ENCODE results near the gene TEKT3. TPM values are rescaled to one million over a fixed set of nuclear protein-coding genes. Genes with fewer than 3 reads are reported as not detected.

Gene TEKT3
- total and polyA plus RNA-seq, 2 donors (not counting 3 experiments of a cell fraction or from before 2014, with no cell fraction given), result 0.28 TPM; not detected in 1

DNA sequence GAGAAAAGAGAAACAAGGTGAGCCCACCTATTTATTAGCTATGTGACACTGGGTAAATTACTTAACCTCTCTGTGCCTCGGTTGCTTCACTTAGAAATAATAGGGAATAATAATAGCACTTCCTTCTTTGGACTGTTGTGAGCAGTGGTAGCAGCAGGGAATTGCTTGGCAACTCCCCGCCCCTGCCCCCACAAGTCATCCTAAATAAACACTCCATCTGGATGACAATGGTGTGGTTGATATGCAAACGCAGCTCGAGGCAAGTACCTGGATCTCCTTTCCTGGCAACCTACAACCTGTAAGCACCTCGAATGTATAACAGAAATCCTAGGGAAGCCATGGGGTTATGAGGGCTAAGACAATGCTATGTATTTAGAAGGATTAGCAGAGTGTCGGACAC lies 9.1 kb downstream of the TEKT3 start:
- Histone ChIP-seq H3K9ac (replicated peaks; ENCODE audit: extremely low read depth, insufficient read depth, low read length) (no peak overlapping the region), H2AFZ (ENCODE audit: low read depth, low read length) (no peak overlapping the region), H3K9me1 (replicated peaks; ENCODE audit: control insufficient read depth, extremely low read depth, insufficient read depth, low read length) (no peaks in the 10 kb centered on the region), H3K27ac (ENCODE audit: insufficient read depth, low read depth, low read length) (no peak overlapping the region), H3K79me2 (ENCODE audit: control insufficient read depth, insufficient read depth, low read length) (no peaks in the 10 kb centered on the region), H3K36me3 (ENCODE audit: control insufficient read depth in 2 of 2, extremely low read depth in 1 of 2, insufficient read depth in 2 of 2, low read length in 2 of 2) (no peaks in the 10 kb centered on the region), H3K4me1 (ENCODE audit: control insufficient read depth, extremely low read depth, insufficient read depth, low read length) (no peaks in the 10 kb centered on the region), H3K4me3 (replicated peaks in 1 of 3; ENCODE audit: insufficient read depth in 1 of 3, low read depth in 1 of 3, low read length in 3 of 3) (no peak overlapping the region), H3K4me2 (ENCODE audit: insufficient read depth, low read length) (no peak overlapping the region), H3K27me3 (ENCODE audit: control insufficient read depth in 2 of 2, insufficient read depth in 2 of 2, low read length in 2 of 2) (peaks cover 4 to 7% of the 10 kb centered on the region in 2 experiments), H4K20me1 (replicated peaks; ENCODE audit: control insufficient read depth, extremely low read depth, insufficient read depth, low read length) (no peaks in the 10 kb centered on the region), H3K9me3 (replicated peaks; ENCODE audit: control insufficient read depth, insufficient read depth, low read length) (no peaks in the 10 kb centered on the region)
- intact Hi-C loops (cut with micrococcal nuclease) (no loop called here), dilution Hi-C loops (cut with MboI; ENCODE audit: extremely low pct_ligation_motif_present, low sequenced_read_pairs) (no loop called here)
- BruUV-seq (replicated peaks), result no TSS peak
- POLR2A ChIA-PET, result no interaction called here
- no peak for FAIRE-seq
- TF ChIP-seq GATA2 (IDR thresholded peaks at IDR 0.05; ENCODE audit: insufficient read depth, insufficient read length, low read depth, low read length) (no peak), FOS (IDR thresholded peaks at IDR 0.05; ENCODE audit: borderline replicate concordance, insufficient read depth, low read length) (no peak)
- CTCF ChIA-PET, result no interaction called here
- DNase-seq (ENCODE audit: low read depth, low spot score), result no peak

- Histone ChIP-seq H3K79me2 (ENCODE audit: control insufficient read depth, insufficient read depth, low read length) (no peaks in the 10 kb centered on the region), H3K36me3 (ENCODE audit: control insufficient read depth in 2 of 2, extremely low read depth in 1 of 2, insufficient read depth in 2 of 2, low read length in 2 of 2) (no peaks in the 10 kb centered on the region), H3K9me1 (replicated peaks; ENCODE audit: control insufficient read depth, extremely low read depth, insufficient read depth, low read length) (no peaks in the 10 kb centered on the region), H3K9me3 (replicated peaks; ENCODE audit: control insufficient read depth, insufficient read depth, low read length) (no peaks in the 10 kb centered on the region), H3K4me2 (ENCODE audit: insufficient read depth, low read length) (no peak overlapping the region), H3K4me3 (replicated peaks in 1 of 3; ENCODE audit: insufficient read depth in 1 of 3, low read depth in 1 of 3, low read length in 3 of 3) (no peak overlapping the region), H4K20me1 (replicated peaks; ENCODE audit: control insufficient read depth, extremely low read depth, insufficient read depth, low read length) (no peaks in the 10 kb centered on the region), H3K9ac (replicated peaks; ENCODE audit: extremely low read depth, insufficient read depth, low read length) (no peak overlapping the region), H3K27ac (ENCODE audit: insufficient read depth, low read depth, low read length) (no peak overlapping the region), H3K4me1 (ENCODE audit: control insufficient read depth, extremely low read depth, insufficient read depth, low read length) (no peaks in the 10 kb centered on the region), H3K27me3 (ENCODE audit: control insufficient read depth in 2 of 2, insufficient read depth in 2 of 2, low read length in 2 of 2) (peaks cover 2 to 9% of the 10 kb centered on the region in 2 experiments), H2AFZ (ENCODE audit: low read depth, low read length) (no peak overlapping the region)
- DNase-seq (ENCODE audit: low read depth, low spot score), result no peak
- CTCF ChIA-PET, result interaction anchor here (1.8 kb wide), 1 partner anchor 11 kb away, joined by 4 read pairs; no protein-coding TSS in a partner anchor
- intact Hi-C loops (cut with micrococcal nuclease), result no loop called here
- FAIRE-seq, result no peak
- dilution Hi-C loops (cut with MboI; ENCODE audit: extremely low pct_ligation_motif_present, low sequenced_read_pairs), result no loop called here
- POLR2A ChIA-PET, result no interaction called here
- TF ChIP-seq GATA2 (IDR thresholded peaks at IDR 0.05; ENCODE audit: insufficient read depth, insufficient read length, low read depth, low read length) (no peak), CTCF (IDR thresholded peaks at IDR 0.05; ENCODE audit: extremely low read depth in 1 of 2, insufficient read depth in 1 of 2, low read depth in 1 of 2, low read length in 2 of 2) (no peak), MAX (IDR thresholded peaks at IDR 0.05; ENCODE audit: insufficient read depth, insufficient read length) (no peak), POLR2A (IDR thresholded peaks at IDR 0.05; ENCODE audit: low read depth, low read length) (no peak), POLR2AphosphoS5 (IDR thresholded peaks at IDR 0.05; ENCODE audit: insufficient read depth, low read depth, low read length) (no peak), FOS (IDR thresholded peaks at IDR 0.05; ENCODE audit: borderline replicate concordance, insufficient read depth, low read length) (no peak), MYC (IDR thresholded peaks at IDR 0.05; ENCODE audit: low read depth, low read length) (no peak), EZH2 (IDR thresholded peaks at IDR 0.05; ENCODE audit: borderline replicate concordance, low read depth, low read length, severe bottlenecking) (no peak), JUN (IDR thresholded peaks at IDR 0.05; ENCODE audit: borderline replicate concordance, insufficient read depth, insufficient read length, low read depth) (no peak)
- no TSS peak for BruUV-seq (replicated peaks)
Measured at GRCh38 chr17:15323131-15323530, 18.3 kb downstream of the TEKT3 start.
